Measurements from ENCODE around the gene VPS26B.

The VPS26B gene

DNA sequence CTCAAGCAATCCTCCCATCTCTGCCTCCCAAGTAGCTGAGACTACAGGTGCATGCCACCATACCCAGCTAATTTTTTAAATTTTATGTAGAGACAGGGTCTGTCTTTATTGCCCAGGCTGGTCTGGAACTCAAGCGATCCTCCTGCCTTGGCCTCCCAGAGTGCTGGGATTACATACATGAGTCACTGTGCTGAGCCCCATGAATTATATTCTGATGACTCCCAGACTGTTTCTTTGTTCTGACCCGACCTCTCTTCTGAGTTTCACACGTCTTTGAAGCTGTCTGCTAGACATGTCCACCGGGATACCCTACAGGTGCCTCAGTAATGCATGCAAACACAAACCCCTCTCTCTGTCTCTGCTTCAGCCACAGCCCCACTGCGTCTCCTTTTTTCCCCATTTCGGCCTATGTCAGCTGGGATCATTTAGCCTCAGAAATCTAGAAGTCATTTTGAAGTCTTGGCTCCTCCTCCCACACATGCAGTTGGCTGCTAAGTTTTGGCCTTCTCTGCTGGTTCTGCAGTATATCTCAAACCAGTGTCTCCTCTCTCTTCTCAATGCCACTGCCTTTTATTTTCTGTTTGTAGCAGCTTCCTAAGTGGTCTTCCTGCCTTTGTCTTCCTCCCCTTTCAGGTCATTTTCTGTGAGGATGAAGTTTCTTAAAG is 4.8 kb downstream of the VPS26B start:
- TF ChIP-seq, protein P1, sequence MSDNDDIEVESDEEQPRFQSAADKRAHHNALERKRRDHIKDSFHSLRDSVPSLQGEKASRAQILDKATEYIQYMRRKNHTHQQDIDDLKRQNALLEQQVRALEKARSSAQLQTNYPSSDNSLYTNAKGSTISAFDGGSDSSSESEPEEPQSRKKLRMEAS (IDR thresholded peaks at IDR 0.05), result no peak
- TF ChIP-seq NFIC (IDR thresholded peaks at IDR 0.05) (no peak), ZBTB7A (IDR thresholded peaks at IDR 0.05; ENCODE audit: low read depth) (no peak), EGR1 (IDR thresholded peaks at IDR 0.05) (no peak), FOXM1 (IDR thresholded peaks at IDR 0.05; ENCODE audit: borderline replicate concordance, low read depth) (no peak)
- TF ChIP-seq, protein P2, sequence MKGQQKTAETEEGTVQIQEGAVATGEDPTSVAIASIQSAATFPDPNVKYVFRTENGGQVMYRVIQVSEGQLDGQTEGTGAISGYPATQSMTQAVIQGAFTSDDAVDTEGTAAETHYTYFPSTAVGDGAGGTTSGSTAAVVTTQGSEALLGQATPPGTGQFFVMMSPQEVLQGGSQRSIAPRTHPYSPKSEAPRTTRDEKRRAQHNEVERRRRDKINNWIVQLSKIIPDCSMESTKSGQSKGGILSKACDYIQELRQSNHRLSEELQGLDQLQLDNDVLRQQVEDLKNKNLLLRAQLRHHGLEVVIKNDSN (IDR thresholded peaks at IDR 0.05), result no peak

DNA sequence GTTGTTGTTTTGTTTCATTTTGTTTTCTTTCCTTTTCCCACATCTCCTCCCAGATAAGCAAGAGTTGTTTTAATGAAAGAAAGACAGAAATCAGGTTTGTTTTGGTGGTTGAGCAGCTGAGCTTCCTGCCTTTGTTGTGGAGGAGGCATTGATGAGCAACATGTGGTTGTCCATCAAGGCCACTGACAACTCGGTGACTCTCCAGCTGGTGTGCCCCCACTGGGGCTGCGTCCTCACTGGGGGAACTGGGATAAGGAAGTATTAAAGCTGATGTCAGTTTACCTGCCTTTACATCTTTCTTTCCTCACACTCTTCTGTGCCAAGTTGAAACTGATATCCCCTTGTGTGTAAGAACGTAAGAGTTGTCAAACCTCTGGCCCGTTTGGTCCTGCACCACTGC is 5.9 kb downstream of the VPS26B start:
- TF ChIP-seq TEAD4 (IDR thresholded peaks at IDR 0.05) (no peak), CEBPB (IDR thresholded peaks at IDR 0.05) (no peak), ZBTB7A (IDR thresholded peaks at IDR 0.05; ENCODE audit: low read depth) (no peak), NFIC (IDR thresholded peaks at IDR 0.05) (no peak), RAD21 (IDR thresholded peaks at IDR 0.05; ENCODE audit: low read depth) (no peak), YY1 (IDR thresholded peaks at IDR 0.05; ENCODE audit: low read depth) (no peak), EP300 (IDR thresholded peaks at IDR 0.05; ENCODE audit: borderline replicate concordance) (no peak), TAF1 (IDR thresholded peaks at IDR 0.05; ENCODE audit: low read depth) (no peak), EGR1 (IDR thresholded peaks at IDR 0.05) (no peak), FOXM1 (IDR thresholded peaks at IDR 0.05; ENCODE audit: borderline replicate concordance, low read depth) (no peak), TCF12 (IDR thresholded peaks at IDR 0.05; ENCODE audit: low read depth) (no peak), CREB1 (IDR thresholded peaks at IDR 0.05; ENCODE audit: low read depth) (no peak)
- TF ChIP-seq, protein P2 (IDR thresholded peaks at IDR 0.05), result no peak
- TF ChIP-seq, protein P1 (IDR thresholded peaks at IDR 0.05), result no peak
- TF ChIP-seq, protein P3, sequence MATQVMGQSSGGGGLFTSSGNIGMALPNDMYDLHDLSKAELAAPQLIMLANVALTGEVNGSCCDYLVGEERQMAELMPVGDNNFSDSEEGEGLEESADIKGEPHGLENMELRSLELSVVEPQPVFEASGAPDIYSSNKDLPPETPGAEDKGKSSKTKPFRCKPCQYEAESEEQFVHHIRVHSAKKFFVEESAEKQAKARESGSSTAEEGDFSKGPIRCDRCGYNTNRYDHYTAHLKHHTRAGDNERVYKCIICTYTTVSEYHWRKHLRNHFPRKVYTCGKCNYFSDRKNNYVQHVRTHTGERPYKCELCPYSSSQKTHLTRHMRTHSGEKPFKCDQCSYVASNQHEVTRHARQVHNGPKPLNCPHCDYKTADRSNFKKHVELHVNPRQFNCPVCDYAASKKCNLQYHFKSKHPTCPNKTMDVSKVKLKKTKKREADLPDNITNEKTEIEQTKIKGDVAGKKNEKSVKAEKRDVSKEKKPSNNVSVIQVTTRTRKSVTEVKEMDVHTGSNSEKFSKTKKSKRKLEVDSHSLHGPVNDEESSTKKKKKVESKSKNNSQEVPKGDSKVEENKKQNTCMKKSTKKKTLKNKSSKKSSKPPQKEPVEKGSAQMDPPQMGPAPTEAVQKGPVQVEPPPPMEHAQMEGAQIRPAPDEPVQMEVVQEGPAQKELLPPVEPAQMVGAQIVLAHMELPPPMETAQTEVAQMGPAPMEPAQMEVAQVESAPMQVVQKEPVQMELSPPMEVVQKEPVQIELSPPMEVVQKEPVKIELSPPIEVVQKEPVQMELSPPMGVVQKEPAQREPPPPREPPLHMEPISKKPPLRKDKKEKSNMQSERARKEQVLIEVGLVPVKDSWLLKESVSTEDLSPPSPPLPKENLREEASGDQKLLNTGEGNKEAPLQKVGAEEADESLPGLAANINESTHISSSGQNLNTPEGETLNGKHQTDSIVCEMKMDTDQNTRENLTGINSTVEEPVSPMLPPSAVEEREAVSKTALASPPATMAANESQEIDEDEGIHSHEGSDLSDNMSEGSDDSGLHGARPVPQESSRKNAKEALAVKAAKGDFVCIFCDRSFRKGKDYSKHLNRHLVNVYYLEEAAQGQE (IDR thresholded peaks at IDR 0.05; ENCODE audit: low read depth), result no peak

DNA sequence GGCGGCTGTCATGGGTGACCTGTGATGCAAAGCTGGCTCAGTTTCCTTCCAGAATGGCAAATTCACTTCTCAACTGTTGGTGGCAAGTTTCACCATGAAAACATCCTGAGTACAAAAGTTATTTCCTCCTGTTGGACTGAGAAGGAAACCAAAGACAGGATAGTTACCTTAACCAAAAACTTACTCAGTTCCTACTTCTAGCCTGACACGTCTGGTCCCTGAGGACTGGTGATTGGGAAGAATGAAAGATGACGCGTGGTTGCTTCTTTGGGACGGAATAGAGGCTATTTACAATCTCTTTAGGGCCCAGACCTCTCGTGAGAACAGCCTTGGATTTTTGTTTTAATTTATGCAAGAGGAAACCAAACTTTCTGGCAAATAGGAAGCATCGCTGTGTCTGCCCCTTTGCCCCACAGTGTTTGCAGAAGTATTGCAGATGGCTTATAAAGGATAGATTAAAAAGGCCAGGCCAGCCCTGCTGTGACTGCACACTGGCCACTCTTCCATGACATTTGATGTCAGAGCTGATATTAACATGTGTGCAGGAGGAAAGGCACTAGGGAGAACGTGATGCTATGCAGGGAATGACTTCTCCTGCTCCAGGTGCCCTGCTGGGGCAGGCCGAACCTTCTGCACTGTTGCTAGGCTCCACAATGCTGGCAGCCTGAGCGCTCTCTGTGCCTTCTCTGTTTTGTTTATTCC is 7.6 kb downstream of the VPS26B start:
- TF ChIP-seq, protein P2 (IDR thresholded peaks at IDR 0.05), result no peak
- no peak for TF ChIP-seq EGR1 (IDR thresholded peaks at IDR 0.05)
- no peak for TF ChIP-seq EP300 (IDR thresholded peaks at IDR 0.05; ENCODE audit: borderline replicate concordance)
- TF ChIP-seq TAF1 (IDR thresholded peaks at IDR 0.05; ENCODE audit: low read depth), result no peak
- TF ChIP-seq, protein P1 (IDR thresholded peaks at IDR 0.05), result no peak
- TF ChIP-seq CEBPB (IDR thresholded peaks at IDR 0.05), result no peak
- no peak for TF ChIP-seq TCF12 (IDR thresholded peaks at IDR 0.05; ENCODE audit: low read depth)
- TF ChIP-seq CREB1 (IDR thresholded peaks at IDR 0.05; ENCODE audit: low read depth), result no peak
- no peak for TF ChIP-seq ZBTB7A (IDR thresholded peaks at IDR 0.05; ENCODE audit: low read depth)
- TF ChIP-seq TEAD4 (IDR thresholded peaks at IDR 0.05), result no peak
- TF ChIP-seq, protein P3 (IDR thresholded peaks at IDR 0.05; ENCODE audit: low read depth), result no peak
- TF ChIP-seq RAD21 (IDR thresholded peaks at IDR 0.05; ENCODE audit: low read depth), result no peak
- no peak for TF ChIP-seq FOXM1 (IDR thresholded peaks at IDR 0.05; ENCODE audit: borderline replicate concordance, low read depth)
- TF ChIP-seq NFIC (IDR thresholded peaks at IDR 0.05), result no peak
- no peak for TF ChIP-seq YY1 (IDR thresholded peaks at IDR 0.05; ENCODE audit: low read depth)

DNA sequence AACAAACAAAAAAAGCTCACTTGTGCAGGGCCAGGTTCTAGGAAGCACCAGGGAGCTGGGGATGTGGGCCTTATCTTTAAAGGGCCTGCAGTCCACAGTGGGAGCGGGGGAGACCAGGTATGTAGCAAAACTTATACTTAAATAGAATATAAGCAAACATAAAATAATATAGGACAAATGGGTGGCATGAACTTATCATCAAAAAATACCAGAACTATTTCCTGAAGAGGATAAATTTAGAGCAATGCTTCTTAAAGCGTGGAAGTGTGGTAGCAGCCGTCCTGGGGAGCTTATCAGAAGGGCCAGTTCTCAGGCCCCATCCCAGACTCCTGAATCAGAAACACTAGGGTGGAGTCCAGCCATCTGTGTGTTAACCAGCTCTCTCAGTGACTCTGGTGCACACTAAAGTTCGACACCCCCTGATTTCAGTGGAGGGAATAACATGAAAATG is 9.3 kb downstream of the VPS26B start:
- TF ChIP-seq ZBTB7A (IDR thresholded peaks at IDR 0.05; ENCODE audit: low read depth) (no peak), NFIC (IDR thresholded peaks at IDR 0.05) (no peak), EGR1 (IDR thresholded peaks at IDR 0.05) (no peak), EP300 (IDR thresholded peaks at IDR 0.05; ENCODE audit: borderline replicate concordance) (no peak), TCF12 (IDR thresholded peaks at IDR 0.05; ENCODE audit: low read depth) (no peak), CREB1 (IDR thresholded peaks at IDR 0.05; ENCODE audit: low read depth) (no peak), TEAD4 (IDR thresholded peaks at IDR 0.05) (no peak), YY1 (IDR thresholded peaks at IDR 0.05; ENCODE audit: low read depth) (no peak), RAD21 (IDR thresholded peaks at IDR 0.05; ENCODE audit: low read depth) (no peak)

All from Ishikawa (cell line).